ENCODE results near the gene ZSWIM8. TPM values are rescaled to one million over a fixed set of nuclear protein-coding genes. Genes with fewer than 3 reads are reported as not detected.

ZSWIM8 gene
- total RNA-seq, 4 donors from 2014 or later = 66.4 to 123 (median 107) TPM

DNA sequence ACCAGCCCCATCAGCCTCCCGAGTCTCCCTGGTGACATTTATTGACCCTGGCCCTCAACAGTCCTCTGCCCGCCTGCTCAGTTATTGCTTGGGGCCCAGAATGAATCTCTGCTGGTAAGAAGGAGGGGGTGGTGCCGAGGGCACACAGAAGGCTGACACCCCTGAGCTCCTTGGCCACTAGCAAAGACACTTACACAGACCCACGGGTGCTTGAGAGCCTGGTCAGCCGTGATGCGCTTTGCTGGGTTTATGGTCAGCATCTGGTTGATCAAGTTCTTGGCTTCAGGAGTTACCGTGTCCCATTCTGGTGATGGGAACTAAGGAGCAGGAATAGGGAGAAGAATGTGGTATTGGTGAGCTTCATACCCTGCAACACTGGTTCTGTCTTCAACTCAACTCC is 61.6 kb downstream of the ZSWIM8 start:
- no peaks in the 10 kb centered on the region for H3K9me3 ChIP-seq
- no peak overlapping the region for H3K4me3 ChIP-seq
- WGBS = 89% methylated on average over 5 of the region's 7 CpGs
- no peak for DNase-seq (ENCODE audit: extremely low spot score)
- TF ChIP-seq EP300 (IDR thresholded peaks at IDR 0.05) = no peak
- no peak for TF ChIP-seq POLR2AphosphoS5 (IDR thresholded peaks at IDR 0.05)
- TF ChIP-seq POLR2A (IDR thresholded peaks at IDR 0.05; ENCODE audit: low read depth) = no peak
- TF ChIP-seq, protein P1, sequence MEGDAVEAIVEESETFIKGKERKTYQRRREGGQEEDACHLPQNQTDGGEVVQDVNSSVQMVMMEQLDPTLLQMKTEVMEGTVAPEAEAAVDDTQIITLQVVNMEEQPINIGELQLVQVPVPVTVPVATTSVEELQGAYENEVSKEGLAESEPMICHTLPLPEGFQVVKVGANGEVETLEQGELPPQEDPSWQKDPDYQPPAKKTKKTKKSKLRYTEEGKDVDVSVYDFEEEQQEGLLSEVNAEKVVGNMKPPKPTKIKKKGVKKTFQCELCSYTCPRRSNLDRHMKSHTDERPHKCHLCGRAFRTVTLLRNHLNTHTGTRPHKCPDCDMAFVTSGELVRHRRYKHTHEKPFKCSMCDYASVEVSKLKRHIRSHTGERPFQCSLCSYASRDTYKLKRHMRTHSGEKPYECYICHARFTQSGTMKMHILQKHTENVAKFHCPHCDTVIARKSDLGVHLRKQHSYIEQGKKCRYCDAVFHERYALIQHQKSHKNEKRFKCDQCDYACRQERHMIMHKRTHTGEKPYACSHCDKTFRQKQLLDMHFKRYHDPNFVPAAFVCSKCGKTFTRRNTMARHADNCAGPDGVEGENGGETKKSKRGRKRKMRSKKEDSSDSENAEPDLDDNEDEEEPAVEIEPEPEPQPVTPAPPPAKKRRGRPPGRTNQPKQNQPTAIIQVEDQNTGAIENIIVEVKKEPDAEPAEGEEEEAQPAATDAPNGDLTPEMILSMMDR (IDR thresholded peaks at IDR 0.05) = no peak
- no peak overlapping the region for H3K27ac ChIP-seq (replicated peaks in 1 of 4)
- intact Hi-C loops (cut with DNase I) = no loop called here
- peaks cover 45 to 75% (median 70%) of the 10 kb centered on the region in 4 donors for H3K36me3 ChIP-seq
- no peaks in the 10 kb centered on the region for H3K27me3 ChIP-seq
- H3K4me1 ChIP-seq = peaks cover 22 to 40% (median 35%) of the 10 kb centered on the region in 4 donors

GRCh38 chr10:73848821-73849489 is 63.5 kb downstream of the ZSWIM8 start:
- Histone ChIP-seq H3K36me3 (peaks cover 29 to 74% (median 66%) of the 10 kb centered on the region in 4 donors), H3K4me1 (peaks cover 22 to 59% (median 54%) of the 10 kb centered on the region in 4 donors), H3K27ac (replicated peaks in 1 of 4) (peak overlapping the region; percentile 86 to 93 (median 92)), H3K9me3 (no peaks in the 10 kb centered on the region), H3K27me3 (no peaks in the 10 kb centered on the region), H3K4me3 (no peak overlapping the region)
- peak; percentile 97 for DNase-seq (ENCODE audit: extremely low spot score)
- TF ChIP-seq, protein P1 (IDR thresholded peaks at IDR 0.05) = peak in 2 of 3 experiments; percentile 100
- TF ChIP-seq POLR2A (IDR thresholded peaks at IDR 0.05; ENCODE audit: low read depth) = no peak
- peak; percentile 49 to 84 for TF ChIP-seq POLR2AphosphoS5 (IDR thresholded peaks at IDR 0.05)
- no peak for TF ChIP-seq EP300 (IDR thresholded peaks at IDR 0.05)
- intact Hi-C loops (cut with DNase I) = loop anchor here (1.0 kb wide), 1 partner anchor 30 kb away; no protein-coding TSS in a partner anchor
- 38% methylated on average over 17 of the region's 17 CpGs for WGBS

DNA sequence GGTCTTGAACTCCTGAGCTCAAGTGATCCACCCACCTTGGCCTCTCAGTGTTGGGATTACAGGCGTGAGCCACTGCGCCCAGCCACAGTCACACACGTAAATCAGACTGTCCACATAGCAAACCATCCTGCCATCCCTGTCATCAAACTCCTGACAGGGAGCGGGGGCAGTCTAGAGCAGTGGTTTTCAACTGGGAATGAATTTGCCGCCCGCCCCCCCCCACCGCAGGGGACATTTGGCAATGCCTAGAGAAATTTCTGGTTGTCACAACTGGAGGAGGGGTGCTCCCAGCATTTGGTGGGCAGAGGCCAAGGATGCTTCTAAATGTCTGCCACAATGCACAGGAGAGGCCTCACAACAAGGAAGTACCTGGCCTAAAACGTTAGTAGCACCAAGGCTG is 64.8 kb downstream of the ZSWIM8 start:
- intact Hi-C loops (cut with DNase I) = loop anchor here (1.0 kb wide), 1 partner anchor 23 kb away; no protein-coding TSS in a partner anchor
- peak overlapping the region; percentile 86 to 93 (median 92) for H3K27ac ChIP-seq (replicated peaks in 1 of 4)

DNA sequence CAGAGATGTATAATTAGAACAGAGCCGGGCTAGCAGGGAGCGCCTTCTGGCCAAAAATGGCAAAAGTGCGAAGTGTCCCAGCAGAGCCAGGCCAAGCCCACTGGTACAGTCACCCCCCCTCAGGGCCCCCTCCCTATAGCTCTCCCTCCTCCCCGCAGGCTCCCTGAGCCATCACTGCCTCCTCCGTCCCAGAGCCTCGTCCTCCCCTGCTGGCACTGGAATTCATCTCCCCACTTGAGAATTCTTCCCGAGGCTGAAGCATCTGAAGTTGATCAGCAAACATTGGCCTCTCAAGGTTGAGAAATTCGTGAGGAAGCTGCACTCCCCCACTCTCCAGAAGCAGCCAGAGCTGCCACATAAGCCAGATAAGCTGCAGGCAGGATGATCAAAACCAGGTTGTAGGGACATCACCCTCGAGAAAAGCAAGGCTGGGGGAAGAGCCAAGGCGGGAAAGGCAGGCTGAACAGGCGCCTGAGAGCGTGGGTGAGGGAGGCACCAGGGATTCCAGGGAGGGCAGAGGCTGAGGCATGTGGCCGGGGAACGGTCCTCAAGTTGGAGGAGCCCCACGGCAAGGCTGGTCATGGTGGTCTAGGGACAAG is 65.6 kb downstream of the ZSWIM8 start:
- TF ChIP-seq POLR2A (IDR thresholded peaks at IDR 0.05; ENCODE audit: low read depth) = no peak
- peak; percentile 68 to 81 for TF ChIP-seq POLR2AphosphoS5 (IDR thresholded peaks at IDR 0.05)
- TF ChIP-seq, protein P1 (IDR thresholded peaks at IDR 0.05) = no peak
- Histone ChIP-seq H3K27me3 (no peaks in the 10 kb centered on the region), H3K27ac (replicated peaks in 1 of 4) (peak overlapping the region; percentile 86 to 93 (median 92)), H3K36me3 (peaks cover 26 to 66% (median 56%) of the 10 kb centered on the region in 4 donors), H3K9me3 (no peaks in the 10 kb centered on the region), H3K4me3 (peak overlapping the region; percentile 2 to 20 (median 8)), H3K4me1 (peaks cover 22 to 79% (median 74%) of the 10 kb centered on the region in 4 donors)
- peak; percentile 93 for DNase-seq (ENCODE audit: extremely low spot score)
- intact Hi-C loops (cut with DNase I) = loop anchor here (1.0 kb wide), 1 partner anchor 22 kb away; no protein-coding TSS in a partner anchor
- 36% methylated on average over 11 of the region's 15 CpGs for WGBS

More for the DNA sequence above, 64.8 kb downstream of the ZSWIM8 start:
- H3K4me1 ChIP-seq = peaks cover 22 to 71% (median 67%) of the 10 kb centered on the region in 4 donors
- H3K4me3 ChIP-seq = peak overlapping the region in 1 of 4 donors; percentile 13
- no peaks in the 10 kb centered on the region for H3K27me3 ChIP-seq
- TF ChIP-seq POLR2AphosphoS5 (IDR thresholded peaks at IDR 0.05) (no peak), EP300 (IDR thresholded peaks at IDR 0.05) (no peak), POLR2A (IDR thresholded peaks at IDR 0.05; ENCODE audit: low read depth) (no peak)
- TF ChIP-seq, protein P1 (IDR thresholded peaks at IDR 0.05) = no peak
- H3K9me3 ChIP-seq = no peaks in the 10 kb centered on the region
- H3K36me3 ChIP-seq = peaks cover 26 to 71% (median 59%) of the 10 kb centered on the region in 4 donors
- DNase-seq (ENCODE audit: extremely low spot score) = no peak
- 67% methylated on average over 6 of the region's 8 CpGs for WGBS

Small RNA genes within 50 kb of the gene (small RNA-seq; reads per million reads assigned to genes)
- gene AC022400.4 (0 reads per million in 3 donors), gene AC022400.9 (0 reads per million in 3 donors), gene ZSWIM8-AS1 (0 reads per million in 3 donors)

Other genes with a start within 250 kb of the ZSWIM8 start
- gene USP54, start 194.3 kb upstream of the ZSWIM8 start, total RNA-seq = 10 to 100 TPM; 45.6 to 54.8 (median 46.7) TPM
- under 1 TPM in 2 of 4 donors, not detected in 2; 0.17 to 0.29 TPM for gene MYOZ1, start 144.1 kb upstream of the ZSWIM8 start, total RNA-seq
- not detected for gene SYNPO2L, start 129.6 kb upstream of the ZSWIM8 start, total RNA-seq
- 1 to 10 TPM; 2.3 to 6.6 (median 2.8) TPM for gene AGAP5, start 87.5 kb upstream of the ZSWIM8 start, total RNA-seq
- gene SEC24C, start 41.2 kb upstream of the ZSWIM8 start, total RNA-seq = 10 to 100 TPM; 42.4 to 61.3 (median 53.5) TPM
- gene CHCHD1, start 3.6 kb upstream of the ZSWIM8 start, total RNA-seq = 10 to 100 TPM; 14.9 to 32.0 (median 25.6) TPM
- gene NDST2, start 26.0 kb downstream of the ZSWIM8 start, total RNA-seq = 10 to 100 TPM; 26.8 to 38.3 (median 31.1) TPM
- gene CAMK2G, start 88.9 kb downstream of the ZSWIM8 start, total RNA-seq = 100 to 1,000 TPM in 3 of 4 donors, 10 to 100 TPM in 1; 96.4 to 201 (median 159) TPM
- gene PLAU, start 125.5 kb downstream of the ZSWIM8 start, total RNA-seq = 10 to 100 TPM in 1 of 4 donors, 1 to 10 TPM in 3; 4.2 to 38.3 (median 6.9) TPM
- 100 to 1,000 TPM; 412 to 555 (median 448) TPM for gene VCL, start 212.5 kb downstream of the ZSWIM8 start, total RNA-seq

Data from esophagus muscularis mucosa (tissue), 4 donors.